RCC 7860 (cell line): ENCODE data around the gene SERTAD2.
A peak's percentile ranks its signal among the peaks of the same experiment; 100 is the strongest.

Experiments
- DNase-seq: peaks from one replicate; pipeline ENCODE4 v3.0.0-alpha.2; 2015; ENCODE audit warnings: low spot score
- FAIRE-seq: peaks from 2 replicates; lab custom pipeline; 2012; peaks lifted over from hg19 to GRCh38; lab: Jason Lieb, UNC

The SERTAD2 gene

GRCh38 chr2:64586883-64587481 is 66.7 kb downstream of the SERTAD2 start:
- DNase-seq (peak; percentile 59), FAIRE-seq (peak; percentile 85)

GRCh38 chr2:64586054-64586453 is 67.7 kb downstream of the SERTAD2 start:
- FAIRE-seq (no peak), DNase-seq (no peak)

GRCh38 chr2:64582774-64583340 is 70.9 kb downstream of the SERTAD2 start:
- FAIRE-seq: no peak
- no peak for DNase-seq

- DNase-seq (no peak), FAIRE-seq (no peak)
Observed at GRCh38 chr2:64581777-64582539, 71.8 kb downstream of the SERTAD2 start.
